GM19395 (cell line): Measurements from ENCODE around the gene ZNF784.
A peak's percentile ranks its signal among the peaks of the same experiment; 100 is the strongest.

Experiments
- ATAC-seq: cut with Tn5 transposase; IDR thresholded peaks from one replicate; pipeline ENCODE4 v1.9.1; 2021; ENCODE audit warnings: mild to moderate bottlenecking, moderate library complexity; ENCODE audit not compliant: unreplicated experiment

The ZNF784 gene

DNA sequence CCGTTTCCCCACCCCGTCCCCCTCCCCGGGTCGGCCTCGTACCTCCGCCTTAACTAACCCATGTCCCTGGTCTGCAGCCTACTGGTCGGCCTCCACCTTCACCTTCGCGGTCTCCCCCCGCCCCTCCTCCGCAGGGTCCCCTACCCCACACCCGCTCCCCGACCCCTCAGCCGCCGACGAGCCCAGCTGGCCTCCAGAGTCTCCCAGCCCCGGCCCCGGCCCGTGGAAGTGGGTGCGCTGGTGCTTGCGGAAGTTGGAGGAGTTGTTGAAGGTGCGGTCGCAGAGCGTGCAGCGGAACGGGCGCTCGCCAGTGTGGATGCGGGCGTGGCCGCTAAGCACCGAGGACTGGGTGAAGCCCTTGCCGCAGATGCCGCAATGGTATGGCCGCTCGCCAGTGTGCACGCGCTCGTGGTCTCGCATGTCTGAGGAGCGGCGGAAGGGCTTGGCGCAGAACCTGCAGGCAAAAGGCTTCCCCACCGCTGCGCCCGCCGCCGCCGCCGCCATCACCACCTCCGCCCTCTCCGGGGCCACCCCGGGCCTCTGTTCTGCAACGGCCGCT is 2.6 kb downstream of the ZNF784 start:
- no peak for ATAC-seq

DNA sequence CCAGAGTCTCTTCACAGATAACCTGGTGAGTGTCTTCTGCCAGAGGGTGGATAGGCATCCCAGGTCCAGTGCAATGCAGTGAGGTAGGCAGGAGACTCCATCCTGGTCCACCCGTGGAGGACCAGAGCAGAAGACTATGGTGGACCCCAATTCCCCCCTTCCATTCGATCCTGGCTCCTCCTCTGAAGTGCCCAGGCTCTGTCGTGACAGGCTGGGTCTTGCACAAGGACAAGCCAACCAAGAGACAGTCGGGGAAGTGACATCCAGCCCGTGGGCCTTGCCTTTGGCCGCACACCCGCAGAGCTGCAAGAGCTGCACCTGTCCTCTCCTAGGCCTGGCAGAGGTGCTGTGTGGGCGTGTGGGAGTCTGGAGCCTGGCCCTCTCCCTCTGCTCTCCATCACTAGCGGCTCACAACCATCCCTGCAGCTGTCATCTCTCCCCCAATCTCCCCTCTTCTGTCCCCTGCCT is 3.1 kb downstream of the ZNF784 start:
- ATAC-seq, result no peak

DNA sequence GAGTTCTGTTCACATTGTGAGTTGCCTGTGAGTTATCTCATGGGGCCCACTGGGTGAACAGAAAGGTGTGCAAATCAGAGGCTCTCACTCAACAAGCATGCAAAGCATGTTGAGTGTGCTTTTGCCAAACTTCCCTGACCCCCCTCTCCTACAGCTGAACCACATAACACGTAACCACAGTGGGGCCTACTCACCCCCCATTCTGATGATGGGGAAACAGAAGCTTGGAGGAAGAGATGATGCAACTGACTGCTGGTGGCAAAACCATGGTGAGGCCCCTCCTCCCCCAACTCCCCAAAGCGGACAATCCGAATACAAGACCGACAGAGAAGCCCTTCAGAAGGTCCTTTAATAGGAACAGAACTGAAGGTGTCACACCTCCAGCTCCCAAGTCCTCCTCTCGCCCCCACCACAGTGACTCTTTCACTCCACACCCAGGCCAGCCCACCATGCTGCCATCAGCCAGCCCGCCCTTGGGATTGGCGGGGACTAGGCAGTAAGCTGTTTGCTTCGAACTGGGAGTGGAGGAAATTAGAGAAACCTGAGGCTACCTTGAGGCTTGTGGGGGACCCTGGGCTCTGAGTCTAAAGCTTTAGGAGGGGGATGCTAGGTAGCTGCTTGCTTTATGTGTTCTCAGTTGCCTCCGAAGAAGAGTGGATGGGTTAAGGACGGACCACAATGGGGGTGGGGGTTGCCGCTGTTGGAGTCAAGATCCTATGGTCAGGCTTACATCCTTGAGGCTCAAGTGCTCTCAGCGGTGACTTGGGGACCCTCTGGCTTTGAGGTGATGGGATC is 3.8 kb downstream of the ZNF784 start:
- ATAC-seq, result no peak

DNA sequence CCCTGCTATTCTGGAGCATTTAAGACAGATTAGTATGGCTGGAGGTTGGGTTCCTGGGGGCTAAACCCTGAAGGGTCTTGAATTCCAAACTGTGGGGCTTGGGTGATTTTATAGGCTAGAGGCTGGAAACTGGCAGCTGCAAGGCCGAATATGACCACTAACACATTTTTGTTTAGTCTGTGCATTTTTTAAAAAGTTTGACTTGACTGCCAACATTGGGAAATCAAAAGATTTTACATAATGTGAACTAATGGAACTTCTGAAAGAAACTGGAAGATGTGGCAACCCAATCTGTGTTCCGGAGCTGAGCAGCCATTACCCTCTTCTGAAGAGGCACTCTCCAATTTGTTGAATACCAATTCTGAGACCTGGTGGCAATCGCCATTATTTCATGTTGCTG is 5.1 kb downstream of the ZNF784 start:
- ATAC-seq, result no peak

DNA sequence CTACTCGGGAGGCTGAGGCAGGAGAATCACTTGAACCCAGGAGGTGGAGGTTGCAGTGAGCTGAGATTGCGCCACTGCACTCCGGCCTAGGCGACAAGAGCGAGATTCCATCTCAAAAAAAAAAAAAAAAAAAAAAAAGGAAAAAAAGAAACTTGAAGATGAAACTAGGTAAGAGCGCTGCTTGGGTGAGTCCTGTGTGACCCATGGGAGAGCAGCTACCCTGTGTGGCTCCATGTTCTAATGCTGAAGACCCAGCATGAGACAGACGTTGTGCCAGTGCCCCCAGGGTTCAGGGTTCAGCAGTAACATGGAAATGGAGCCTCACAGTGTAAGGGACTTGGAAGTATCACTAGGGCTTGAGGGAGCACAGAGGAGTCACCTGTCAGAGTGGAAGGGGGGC is 5.9 kb downstream of the ZNF784 start:
- no peak for ATAC-seq

DNA sequence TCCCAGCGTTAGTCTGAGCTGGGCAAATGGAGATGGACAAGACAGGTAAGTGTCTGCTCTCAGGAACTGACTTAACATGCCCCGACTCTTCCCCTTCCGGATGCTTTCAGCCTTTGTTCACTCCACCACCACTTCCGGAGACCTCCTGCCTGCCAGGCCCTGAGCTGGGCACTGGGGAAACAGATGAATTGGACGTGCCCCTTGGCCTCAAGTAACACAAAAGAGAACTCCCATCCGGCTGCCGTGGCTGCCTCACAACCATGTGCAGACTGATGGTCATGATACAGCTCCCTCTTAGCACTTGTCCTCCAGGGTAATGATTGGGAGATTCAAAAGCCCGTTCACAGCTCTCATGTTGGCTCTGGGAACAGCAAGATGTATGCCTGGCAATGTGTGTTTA is 6.9 kb downstream of the ZNF784 start:
- no peak for ATAC-seq

DNA sequence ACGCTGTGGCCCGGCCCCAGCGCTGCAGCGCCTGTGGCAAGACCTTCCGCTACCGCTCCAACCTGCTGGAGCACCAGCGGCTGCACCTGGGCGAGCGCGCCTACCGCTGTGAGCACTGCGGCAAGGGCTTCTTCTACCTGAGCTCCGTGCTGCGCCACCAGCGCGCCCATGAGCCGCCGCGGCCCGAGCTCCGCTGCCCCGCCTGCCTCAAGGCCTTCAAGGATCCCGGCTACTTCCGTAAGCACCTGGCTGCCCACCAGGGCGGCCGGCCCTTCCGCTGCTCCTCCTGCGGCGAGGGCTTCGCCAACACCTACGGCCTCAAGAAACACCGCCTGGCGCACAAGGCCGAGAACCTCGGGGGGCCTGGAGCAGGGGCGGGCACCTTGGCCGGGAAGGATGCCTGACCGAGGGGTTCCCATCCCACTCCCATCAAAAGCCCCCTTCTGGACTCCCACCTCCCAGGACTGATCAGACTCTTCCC is 7.9 kb downstream of the ZNF784 start:
- no peak for ATAC-seq

DNA sequence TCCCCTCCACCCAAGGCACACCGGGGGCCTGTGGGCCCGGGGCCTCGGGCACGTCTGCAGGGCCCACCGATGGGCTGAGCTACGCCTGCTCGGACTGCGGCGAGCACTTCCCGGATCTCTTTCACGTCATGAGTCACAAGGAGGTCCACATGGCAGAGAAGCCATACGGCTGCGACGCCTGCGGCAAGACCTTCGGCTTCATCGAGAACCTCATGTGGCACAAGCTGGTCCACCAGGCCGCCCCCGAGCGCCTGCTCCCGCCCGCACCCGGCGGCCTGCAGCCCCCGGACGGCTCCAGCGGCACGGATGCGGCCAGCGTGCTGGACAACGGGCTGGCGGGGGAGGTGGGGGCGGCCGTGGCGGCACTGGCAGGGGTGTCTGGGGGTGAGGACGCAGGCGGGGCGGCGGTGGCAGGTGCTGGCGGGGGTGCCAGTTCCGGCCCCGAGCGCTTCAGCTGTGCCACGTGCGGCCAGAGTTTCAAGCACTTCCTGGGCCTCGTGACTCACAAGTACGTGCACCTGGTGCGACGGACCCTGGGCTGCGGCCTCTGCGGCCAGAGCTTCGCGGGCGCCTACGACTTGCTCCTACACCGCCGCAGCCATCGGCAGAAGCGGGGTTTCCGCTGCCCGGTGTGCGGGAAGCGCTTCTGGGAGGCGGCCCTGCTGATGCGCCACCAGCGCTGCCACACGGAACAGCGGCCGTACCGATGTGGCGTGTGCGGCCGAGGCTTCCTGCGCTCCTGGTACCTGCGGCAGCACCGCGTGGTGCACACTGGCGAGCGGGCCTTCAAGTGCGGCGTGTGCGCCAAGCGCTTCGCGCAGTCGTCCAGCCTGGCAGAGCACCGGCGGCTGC is 8.6 kb downstream of the ZNF784 start:
- no peak for ATAC-seq

DNA sequence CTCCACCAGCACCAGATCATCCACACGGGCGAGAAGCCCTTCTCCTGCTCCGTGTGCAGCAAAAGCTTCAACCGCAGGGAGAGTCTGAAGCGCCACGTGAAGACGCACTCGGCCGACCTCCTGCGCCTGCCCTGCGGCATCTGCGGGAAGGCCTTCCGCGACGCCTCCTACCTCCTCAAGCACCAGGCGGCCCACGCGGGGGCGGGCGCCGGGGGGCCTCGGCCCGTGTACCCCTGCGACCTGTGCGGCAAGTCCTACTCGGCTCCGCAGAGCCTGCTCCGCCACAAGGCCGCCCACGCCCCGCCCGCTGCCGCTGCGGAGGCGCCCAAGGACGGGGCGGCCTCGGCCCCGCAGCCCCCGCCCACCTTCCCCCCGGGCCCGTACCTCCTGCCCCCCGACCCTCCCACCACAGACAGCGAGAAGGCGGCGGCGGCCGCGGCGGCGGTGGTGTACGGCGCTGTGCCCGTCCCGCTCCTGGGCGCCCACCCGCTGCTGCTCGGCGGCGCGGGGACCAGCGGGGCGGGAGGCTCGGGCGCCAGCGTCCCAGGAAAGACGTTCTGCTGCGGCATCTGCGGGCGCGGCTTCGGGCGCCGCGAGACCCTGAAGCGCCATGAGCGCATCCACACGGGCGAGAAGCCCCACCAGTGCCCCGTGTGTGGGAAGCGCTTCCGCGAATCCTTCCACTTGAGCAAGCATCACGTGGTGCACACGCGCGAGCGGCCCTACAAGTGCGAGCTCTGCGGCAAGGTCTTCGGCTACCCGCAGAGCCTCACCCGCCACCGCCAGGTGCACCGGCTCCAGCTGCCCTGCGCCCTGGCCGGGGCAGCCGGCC is 9.4 kb downstream of the ZNF784 start:
- no peak for ATAC-seq

DNA sequence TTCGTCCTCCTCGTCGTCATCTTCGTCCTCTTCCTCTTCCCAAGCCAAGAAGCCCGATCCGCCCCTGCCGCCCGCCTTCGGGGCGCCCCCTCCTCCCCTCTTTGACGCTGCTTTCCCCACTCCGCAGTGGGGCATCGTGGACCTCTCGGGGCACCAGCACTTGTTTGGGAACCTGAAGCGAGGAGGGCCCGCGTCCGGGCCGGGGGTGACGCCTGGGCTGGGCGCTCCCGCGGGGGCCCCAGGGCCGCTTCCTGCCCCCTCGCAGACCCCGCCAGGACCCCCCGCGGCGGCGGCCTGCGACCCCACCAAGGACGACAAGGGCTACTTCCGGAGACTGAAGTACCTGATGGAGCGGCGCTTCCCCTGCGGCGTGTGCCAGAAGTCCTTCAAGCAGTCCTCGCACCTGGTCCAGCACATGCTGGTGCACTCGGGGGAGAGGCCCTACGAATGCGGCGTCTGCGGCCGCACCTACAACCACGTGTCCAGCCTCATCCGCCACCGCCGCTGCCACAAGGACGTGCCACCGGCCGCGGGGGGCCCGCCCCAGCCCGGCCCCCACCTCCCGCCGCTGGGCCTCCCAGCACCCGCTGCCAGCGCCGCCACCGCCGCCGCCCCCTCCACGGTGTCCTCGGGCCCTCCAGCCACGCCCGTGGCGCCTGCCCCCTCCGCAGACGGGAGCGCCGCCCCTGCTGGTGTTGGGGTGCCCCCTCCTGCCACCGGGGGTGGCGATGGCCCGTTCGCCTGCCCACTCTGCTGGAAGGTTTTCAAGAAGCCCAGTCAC is 10.2 kb downstream of the ZNF784 start:
- ATAC-seq, result no peak

DNA sequence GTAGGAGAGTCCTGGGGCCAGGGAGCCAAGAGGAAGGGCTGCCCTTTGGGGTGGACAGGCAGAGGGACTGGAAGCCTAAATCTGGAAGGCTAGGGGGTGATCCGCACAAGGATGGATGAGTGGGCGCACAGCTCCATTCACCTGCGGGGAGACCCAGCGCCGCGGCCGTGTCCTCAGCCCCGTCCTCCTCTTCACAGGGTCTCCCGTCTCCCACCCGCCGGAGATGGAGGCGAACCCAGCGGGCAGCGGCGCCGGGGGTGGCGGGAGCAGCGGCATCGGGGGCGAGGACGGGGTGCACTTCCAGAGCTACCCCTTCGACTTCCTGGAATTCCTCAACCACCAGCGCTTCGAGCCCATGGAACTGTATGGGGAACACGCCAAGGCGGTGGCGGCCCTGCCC is 11.0 kb downstream of the ZNF784 start:
- ATAC-seq, result no peak

DNA sequence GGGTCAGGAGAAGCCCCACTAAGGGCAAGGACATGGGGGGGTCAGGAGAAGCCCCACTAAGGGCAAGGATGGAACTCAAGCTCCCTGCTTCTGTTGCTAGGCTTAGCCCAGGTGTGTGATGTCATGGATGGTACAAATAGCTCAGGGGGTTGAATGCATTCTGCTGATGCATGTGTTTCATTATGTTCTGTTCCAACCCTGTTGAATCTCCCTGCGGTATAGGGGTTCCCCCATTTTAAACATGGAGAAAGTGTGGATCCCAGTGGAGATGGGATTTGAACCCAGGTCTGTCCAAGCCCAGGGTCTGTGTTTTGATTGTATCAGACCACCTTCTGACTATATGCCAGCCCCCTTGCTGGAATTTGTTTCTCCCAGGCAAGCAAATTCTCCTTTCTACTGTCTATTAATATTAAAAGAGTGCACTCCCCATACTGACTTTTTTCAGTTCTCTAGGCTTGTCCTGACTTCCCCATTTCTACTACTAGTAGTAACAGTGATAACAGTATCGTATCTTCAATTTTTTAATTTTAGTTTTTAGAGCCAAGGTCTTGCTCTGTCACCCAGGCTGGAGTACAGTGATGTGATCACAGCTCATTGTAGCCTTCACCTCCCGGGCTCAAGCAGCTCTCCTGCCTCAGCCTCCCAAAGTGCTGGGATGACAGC is 12.3 kb downstream of the ZNF784 start:
- ATAC-seq, result no peak

DNA sequence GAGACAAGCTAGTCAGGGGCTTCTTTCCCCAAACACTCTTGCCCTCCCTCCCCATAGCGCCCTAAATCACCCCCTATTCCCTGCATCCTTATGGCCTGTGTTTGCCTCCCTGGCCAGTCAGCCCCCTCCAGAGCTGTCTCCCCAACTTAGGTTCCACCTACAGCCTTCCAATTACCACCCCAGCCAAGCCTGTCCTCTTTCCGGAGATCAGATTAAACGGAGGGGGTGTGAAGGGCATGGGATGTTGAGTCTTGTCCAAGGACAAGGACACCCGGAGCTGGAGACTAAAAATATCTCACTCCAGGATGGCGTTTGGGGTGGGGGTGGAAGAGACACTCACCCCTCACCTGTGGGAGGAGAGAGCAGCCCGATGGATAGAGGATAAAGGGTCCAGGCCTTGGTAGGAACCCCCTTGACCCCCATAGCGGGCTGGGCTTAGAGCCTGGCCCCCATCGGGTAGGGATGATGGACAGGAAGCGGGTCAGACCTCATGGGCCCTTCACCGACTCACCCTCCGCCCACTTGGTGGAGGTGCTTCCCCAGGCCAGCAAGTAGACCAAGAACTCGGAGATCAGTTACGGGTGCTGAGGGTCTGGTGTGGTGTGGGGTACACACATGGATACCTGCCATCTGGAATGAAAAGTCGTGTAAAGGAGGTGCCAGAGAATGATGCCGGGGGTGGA is 12.9 kb downstream of the ZNF784 start:
- ATAC-seq, result no peak

DNA sequence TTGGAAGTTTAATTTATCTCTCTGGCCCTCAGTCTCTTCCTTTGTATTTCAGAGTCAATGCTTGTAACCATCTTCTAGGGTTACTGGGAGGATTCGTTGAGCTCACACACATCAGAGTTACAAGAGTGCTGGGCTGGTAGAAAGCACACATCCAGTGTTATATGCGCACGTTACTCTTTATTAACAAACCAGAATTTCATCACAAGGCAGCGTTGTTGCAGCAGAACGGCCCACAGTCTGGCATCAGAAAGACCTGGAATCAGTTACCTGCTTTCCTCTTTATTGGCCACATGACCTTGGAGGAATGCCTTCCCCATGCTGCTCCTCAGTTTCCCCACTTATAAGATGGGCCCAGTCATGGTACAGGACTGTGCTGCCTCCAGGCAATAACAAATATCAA is 15.0 kb downstream of the ZNF784 start:
- ATAC-seq, result no peak

DNA sequence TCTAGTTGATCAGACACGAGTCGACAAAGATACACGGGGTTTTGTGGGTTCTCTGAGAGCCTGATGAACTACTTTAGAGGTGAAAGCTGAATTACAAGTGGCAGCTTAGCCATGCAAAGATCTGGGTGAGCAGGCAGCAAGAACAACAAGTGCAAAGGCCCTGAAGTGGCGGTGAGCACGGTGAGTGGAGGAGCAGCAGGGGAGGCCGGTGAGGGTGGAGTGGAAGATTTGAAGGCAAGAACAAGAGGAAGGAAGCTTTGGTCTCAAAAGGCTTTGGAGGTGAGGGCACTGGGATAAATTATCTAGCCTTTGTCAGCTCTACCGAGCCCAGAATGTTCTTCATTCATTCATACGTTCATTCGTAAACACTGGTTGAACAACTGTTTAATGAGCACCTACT is 17.5 kb downstream of the ZNF784 start:
- no peak for ATAC-seq

DNA sequence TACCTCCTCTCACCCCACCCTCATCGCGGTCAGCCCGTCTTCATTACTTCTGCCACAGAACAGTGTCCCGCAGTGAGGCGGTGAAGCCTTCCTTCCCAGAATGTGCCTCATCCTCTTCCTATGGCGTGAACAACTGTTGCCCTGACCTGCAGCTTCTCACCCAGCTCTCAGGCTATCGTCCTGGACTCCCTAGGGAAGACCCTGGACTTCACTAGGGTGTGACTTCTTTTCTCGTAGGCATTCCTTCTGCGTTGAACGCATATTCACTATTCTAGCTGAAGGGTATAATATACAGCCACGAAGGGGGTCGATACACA is 17.9 kb downstream of the ZNF784 start:
- no peak for ATAC-seq

DNA sequence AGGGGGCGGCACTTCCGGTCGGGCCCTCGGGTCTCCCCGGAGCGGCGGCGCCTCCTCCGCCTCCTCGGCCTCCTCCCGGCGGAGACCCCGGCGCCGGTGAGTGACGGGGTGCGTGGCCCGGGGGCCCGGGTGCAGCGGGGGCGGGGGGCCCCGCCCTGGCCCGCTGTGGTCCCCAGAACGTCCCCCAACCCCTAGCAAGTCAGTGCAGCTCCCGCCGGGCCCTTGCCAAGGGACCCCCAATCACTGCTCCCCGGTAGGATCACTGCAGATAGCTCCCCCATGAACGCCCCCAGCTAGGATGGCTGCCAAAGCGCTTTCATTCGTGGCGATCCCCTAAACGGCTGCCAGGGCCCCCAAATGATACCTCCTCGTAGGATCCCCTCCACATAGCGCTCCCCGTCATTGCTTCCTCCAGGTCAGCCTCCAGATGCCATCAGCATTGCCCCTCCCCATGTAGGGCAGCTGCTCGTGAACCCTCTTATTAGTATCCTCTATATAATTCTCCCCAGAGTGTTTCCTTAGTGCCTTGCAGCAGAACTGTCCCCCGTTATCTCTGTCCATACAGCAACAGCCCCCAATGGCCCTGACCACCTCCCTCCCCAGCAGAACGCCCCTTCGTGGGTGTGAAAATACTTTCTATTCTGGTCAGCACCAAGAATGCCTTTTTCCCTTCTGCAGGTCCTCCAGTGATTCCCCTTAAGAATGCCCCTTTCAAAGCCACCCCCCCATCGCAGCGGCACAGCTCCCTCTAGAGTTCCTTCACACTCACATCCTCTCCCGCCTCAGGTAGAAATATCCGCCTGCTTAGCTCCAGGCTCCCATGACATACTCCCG is 18.5 kb downstream of the ZNF784 start, which contains the start of gene ZNF865:
Gene ZNF865, plus strand, starts transcription at position 11 of the 834 bp plus-strand sequence. CDS start 7,972 bp downstream, outside the sequence.
- no peak for ATAC-seq

DNA sequence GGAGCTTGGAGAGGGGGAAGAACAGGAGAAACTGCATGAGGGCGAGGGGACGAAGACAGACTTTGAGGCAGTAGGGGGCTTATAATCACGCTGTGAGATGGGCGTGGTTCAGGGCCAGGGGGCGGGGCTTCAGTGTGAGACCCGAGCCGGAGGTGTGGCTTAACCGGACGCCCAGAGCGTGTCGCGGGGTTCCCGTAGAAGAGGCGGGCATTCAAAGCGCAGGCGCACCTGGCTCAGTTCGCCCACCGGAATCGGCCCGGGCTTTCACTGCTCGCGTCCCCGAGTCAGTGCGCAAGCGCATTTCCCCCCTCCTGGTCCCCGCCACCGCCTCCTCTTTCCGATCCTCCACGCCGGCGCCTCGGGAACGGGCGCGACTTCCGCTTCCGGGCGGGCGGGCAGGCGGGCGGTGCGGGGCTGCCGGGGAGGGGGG is 19.1 kb downstream of the ZNF784 start:
- ATAC-seq, result peak; percentile 68
